ENCODE results near the gene MACROD2.

GRCh38 chr20:14882157-14882556 lies 886.8 kb downstream of the MACROD2 start:
- no peak for TF ChIP-seq CTCF (IDR thresholded peaks at IDR 0.05; ENCODE audit: insufficient read depth, low read depth, low read length)
- no peak for TF ChIP-seq EZH2 (IDR thresholded peaks at IDR 0.05; ENCODE audit: insufficient read depth, low read length)
